Measurements from ENCODE around the gene LGALS14.

- TF ChIP-seq, protein P1, sequence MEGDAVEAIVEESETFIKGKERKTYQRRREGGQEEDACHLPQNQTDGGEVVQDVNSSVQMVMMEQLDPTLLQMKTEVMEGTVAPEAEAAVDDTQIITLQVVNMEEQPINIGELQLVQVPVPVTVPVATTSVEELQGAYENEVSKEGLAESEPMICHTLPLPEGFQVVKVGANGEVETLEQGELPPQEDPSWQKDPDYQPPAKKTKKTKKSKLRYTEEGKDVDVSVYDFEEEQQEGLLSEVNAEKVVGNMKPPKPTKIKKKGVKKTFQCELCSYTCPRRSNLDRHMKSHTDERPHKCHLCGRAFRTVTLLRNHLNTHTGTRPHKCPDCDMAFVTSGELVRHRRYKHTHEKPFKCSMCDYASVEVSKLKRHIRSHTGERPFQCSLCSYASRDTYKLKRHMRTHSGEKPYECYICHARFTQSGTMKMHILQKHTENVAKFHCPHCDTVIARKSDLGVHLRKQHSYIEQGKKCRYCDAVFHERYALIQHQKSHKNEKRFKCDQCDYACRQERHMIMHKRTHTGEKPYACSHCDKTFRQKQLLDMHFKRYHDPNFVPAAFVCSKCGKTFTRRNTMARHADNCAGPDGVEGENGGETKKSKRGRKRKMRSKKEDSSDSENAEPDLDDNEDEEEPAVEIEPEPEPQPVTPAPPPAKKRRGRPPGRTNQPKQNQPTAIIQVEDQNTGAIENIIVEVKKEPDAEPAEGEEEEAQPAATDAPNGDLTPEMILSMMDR (IDR thresholded peaks at IDR 0.05), result no peak
- TF ChIP-seq POLR2AphosphoS5 (IDR thresholded peaks at IDR 0.05; ENCODE audit: insufficient read depth in 1 of 2, low read depth in 1 of 2), result no peak
Measured at GRCh38 chr19:39692822-39693221, 11.5 kb upstream of the LGALS14 start.
